Endodermal cell (in vitro differentiated cells): ENCODE measurements around the gene LILRB5. TPM values are rescaled to one million over a fixed set of nuclear protein-coding genes. Genes with fewer than 3 reads are reported as not detected.
A peak's percentile ranks its signal among the peaks of the same experiment; 100 is the strongest.
"Not testable (repeated sequence)": the region's sequence is repeated elsewhere in the genome, so short reads cannot be mapped to it uniquely, and the experiment has no call there.

Experiments
- DNase-seq: peaks from one replicate; pipeline ENCODE4 v3.0.0-alpha.2; 2017
- H3K27ac ChIP-seq: 2 replicates; pipeline ENCODE4 v1.5.1; 2013; ENCODE audit warnings: mild to moderate bottlenecking, low read depth, low read length, moderate library complexity
- H3K27me3 ChIP-seq: 2 replicates; pipeline ENCODE4 v1.6.1; 2013; ENCODE audit warnings: mild to moderate bottlenecking, low read length, moderate library complexity; ENCODE audit not compliant: insufficient read depth, control insufficient read depth, poor library complexity, severe bottlenecking
- H3K36me3 ChIP-seq: 2 replicates; pipeline ENCODE4 v1.7.0; 2013; ENCODE audit warnings: mild to moderate bottlenecking, low read length, moderate library complexity; ENCODE audit not compliant: control insufficient read depth, insufficient read depth
- H3K4me1 ChIP-seq: one replicate; pipeline ENCODE4 v1.7.0; 2013; ENCODE audit warnings: low read length; ENCODE audit not compliant: control insufficient read depth, insufficient read depth
- H3K4me3 ChIP-seq: 2 replicates; pipeline ENCODE4 v1.5.1; 2013; ENCODE audit warnings: mild to moderate bottlenecking, low read length, moderate library complexity
- H3K9ac ChIP-seq: 2 replicates; pipeline ENCODE4 v1.6.1; 2013; ENCODE audit warnings: mild to moderate bottlenecking, low read length, moderate library complexity; ENCODE audit not compliant: poor library complexity, severe bottlenecking; ENCODE audit errors: extremely low read depth
- H3K9me3 ChIP-seq: 2 replicates; pipeline ENCODE4 v1.6.1; 2013; ENCODE audit warnings: mild to moderate bottlenecking, low read length, moderate library complexity; ENCODE audit not compliant: control insufficient read depth
- H3K27ac Mint-ChIP-seq: 2 replicates; pipeline ENCODE4 v1.8.0; 2020; ENCODE audit warnings: mixed read lengths
- H3K27me3 Mint-ChIP-seq: 2 replicates; pipeline ENCODE4 v1.8.0; 2021; ENCODE audit warnings: mild to moderate bottlenecking, mixed read lengths; ENCODE audit not compliant: insufficient read depth
- H3K36me3 Mint-ChIP-seq: 2 replicates; pipeline ENCODE4 v1.8.0; 2020; ENCODE audit warnings: low read depth, mixed read lengths
- H3K4me1 Mint-ChIP-seq: 2 replicates; pipeline ENCODE4 v1.8.0; 2020; ENCODE audit warnings: mixed read lengths
- H3K4me3 Mint-ChIP-seq: 2 replicates; pipeline ENCODE4 v1.8.0; 2020; ENCODE audit warnings: mild to moderate bottlenecking, moderate library complexity, mixed read lengths
- H3K9me3 Mint-ChIP-seq: 2 replicates; pipeline ENCODE4 v1.8.0; 2020; ENCODE audit warnings: mild to moderate bottlenecking, mixed read lengths
- WGBS, 2 experiments: methylation state at CpG; one replicate each; pipeline versions ENCODE4 v1.1.5 to v1.1.7; 2013; ENCODE audit warnings: missing lambda C conversion rate in 2 of 2, mixed read lengths in 1 of 2; ENCODE audit not compliant: insufficient coverage in 1 of 2, insufficient read length in 1 of 2; 5-methylcytosine and 5-hydroxymethylcytosine counted together
- total RNA-seq, 2 donors: library from RNA; stranded (reverse); fragmentation: NEBNext Ultra II Directional in 1 of 2; extraction: Animal tissue kit (Norgen Biotek cat#: 25700) in 1 of 2; gene quantifications; 2 replicates in 1 of 2; 3 replicates in 1 of 2; pipeline ENCODE4 v1.2.1, GENCODE V29; 2021
- TF ChIP-seq, protein P1 (sequence below): fragments of 200-600 bp; sonication (generic); conservative IDR thresholded peaks from 2 replicates; pipeline ENCODE4 v1.5.0; 2021; ENCODE audit warnings: antibody characterized with exemption, mild to moderate bottlenecking

The LILRB5 gene
- total RNA-seq, 2 donors from 2014 or later: not detected

DNA sequence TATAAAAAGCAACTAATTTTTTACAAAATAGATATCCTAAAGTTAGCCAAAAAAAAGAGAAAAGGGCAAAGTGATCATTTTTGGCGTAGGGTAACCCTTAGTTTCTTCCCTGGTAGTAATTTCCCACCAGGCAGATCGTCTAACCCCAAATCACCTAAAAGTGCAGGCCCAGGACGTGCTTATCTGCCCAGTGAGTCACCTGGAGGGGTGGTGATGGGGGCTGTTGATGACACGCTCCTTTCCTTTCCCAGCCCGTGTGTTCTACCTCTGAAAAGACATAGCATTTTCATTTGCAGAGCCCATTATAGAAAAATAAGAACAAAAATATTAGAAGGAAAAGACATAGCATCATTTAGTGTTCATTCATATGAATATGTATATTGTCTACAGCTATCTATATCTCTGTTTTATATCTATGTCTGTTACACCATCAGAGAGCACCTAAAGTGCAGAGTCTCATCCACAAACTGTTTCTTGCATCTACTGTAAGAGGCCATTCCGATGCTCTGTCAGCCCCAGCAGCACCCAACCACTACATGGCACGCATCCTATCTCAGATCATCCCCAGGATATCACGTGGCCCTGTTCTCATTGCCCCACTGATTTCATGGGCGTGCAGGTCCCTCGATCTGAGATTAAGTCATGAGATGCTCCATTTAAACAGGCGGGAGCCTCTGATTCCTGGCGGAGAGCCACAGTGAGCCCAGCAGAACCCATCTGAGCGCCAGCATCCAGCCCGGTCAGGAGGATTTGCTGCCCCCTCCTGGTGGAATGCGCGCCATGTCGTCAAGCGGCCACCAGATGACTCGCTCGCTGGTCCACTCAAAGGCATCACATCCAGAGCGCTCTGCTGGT lies 25.8 kb downstream of the LILRB5 start:
- 23 to 27% methylated on average over 17 to 20 of the region's 21 CpGs for WGBS, 2 experiments
- H3K4me3 Mint-ChIP-seq: no peak overlapping the region
- H3K4me1 ChIP-seq: no peaks in the 10 kb centered on the region
- no peaks in the 10 kb centered on the region for H3K36me3 ChIP-seq
- H3K27me3 ChIP-seq: peaks cover 36% of the 10 kb centered on the region
- DNase-seq: peak; percentile 99
- H3K27me3 Mint-ChIP-seq: peaks cover 66% of the 10 kb centered on the region
- TF ChIP-seq, protein P1, sequence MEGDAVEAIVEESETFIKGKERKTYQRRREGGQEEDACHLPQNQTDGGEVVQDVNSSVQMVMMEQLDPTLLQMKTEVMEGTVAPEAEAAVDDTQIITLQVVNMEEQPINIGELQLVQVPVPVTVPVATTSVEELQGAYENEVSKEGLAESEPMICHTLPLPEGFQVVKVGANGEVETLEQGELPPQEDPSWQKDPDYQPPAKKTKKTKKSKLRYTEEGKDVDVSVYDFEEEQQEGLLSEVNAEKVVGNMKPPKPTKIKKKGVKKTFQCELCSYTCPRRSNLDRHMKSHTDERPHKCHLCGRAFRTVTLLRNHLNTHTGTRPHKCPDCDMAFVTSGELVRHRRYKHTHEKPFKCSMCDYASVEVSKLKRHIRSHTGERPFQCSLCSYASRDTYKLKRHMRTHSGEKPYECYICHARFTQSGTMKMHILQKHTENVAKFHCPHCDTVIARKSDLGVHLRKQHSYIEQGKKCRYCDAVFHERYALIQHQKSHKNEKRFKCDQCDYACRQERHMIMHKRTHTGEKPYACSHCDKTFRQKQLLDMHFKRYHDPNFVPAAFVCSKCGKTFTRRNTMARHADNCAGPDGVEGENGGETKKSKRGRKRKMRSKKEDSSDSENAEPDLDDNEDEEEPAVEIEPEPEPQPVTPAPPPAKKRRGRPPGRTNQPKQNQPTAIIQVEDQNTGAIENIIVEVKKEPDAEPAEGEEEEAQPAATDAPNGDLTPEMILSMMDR: peak; percentile 100
- H3K27ac ChIP-seq: no peak overlapping the region
- H3K9ac ChIP-seq: no peak overlapping the region
- H3K27ac Mint-ChIP-seq: no peak overlapping the region
- no peaks in the 10 kb centered on the region for H3K4me1 Mint-ChIP-seq
- H3K9me3 Mint-ChIP-seq: peaks cover 24% of the 10 kb centered on the region
- no peaks in the 10 kb centered on the region for H3K36me3 Mint-ChIP-seq
- H3K9me3 ChIP-seq: peaks cover 9% of the 10 kb centered on the region
- no peak overlapping the region for H3K4me3 ChIP-seq

DNA sequence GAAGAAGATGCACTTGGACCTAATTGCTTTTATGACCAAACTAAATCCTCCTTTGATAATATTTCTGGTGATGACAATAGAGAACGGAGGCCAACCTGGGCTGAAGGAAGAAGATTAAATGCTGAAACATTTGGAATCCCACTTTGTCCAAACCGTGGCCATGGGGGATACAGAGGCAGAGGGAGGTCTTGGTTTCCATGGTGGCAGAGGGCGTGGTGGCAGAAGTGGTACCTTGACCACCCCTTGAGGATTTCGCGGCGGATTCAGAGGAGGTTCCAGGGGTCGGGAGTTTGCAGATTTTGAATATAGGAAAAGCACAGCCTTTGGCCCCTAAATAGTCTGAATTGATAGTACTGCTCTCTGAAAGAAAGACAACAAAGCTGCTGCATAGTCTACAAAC lies 27.0 kb downstream of the LILRB5 start:
- Mint-ChIP-seq H3K4me1 (no peaks in the 10 kb centered on the region), H3K27ac (no peak overlapping the region), H3K36me3 (no peaks in the 10 kb centered on the region), H3K9me3 (peaks cover 23% of the 10 kb centered on the region), H3K27me3 (peaks cover 58% of the 10 kb centered on the region), H3K4me3 (no peak overlapping the region)
- H3K9ac ChIP-seq: no peak overlapping the region
- 83 to 100% methylated on average over 5 to 7 of the region's 7 CpGs for WGBS, 2 experiments
- no peaks in the 10 kb centered on the region for H3K36me3 ChIP-seq
- H3K4me1 ChIP-seq: no peaks in the 10 kb centered on the region
- peaks cover 23% of the 10 kb centered on the region for H3K27me3 ChIP-seq
- no peak overlapping the region for H3K4me3 ChIP-seq
- H3K9me3 ChIP-seq: peaks cover 9% of the 10 kb centered on the region
- no peak overlapping the region for H3K27ac ChIP-seq
- no peak for DNase-seq
- TF ChIP-seq, protein P1: no peak

DNA sequence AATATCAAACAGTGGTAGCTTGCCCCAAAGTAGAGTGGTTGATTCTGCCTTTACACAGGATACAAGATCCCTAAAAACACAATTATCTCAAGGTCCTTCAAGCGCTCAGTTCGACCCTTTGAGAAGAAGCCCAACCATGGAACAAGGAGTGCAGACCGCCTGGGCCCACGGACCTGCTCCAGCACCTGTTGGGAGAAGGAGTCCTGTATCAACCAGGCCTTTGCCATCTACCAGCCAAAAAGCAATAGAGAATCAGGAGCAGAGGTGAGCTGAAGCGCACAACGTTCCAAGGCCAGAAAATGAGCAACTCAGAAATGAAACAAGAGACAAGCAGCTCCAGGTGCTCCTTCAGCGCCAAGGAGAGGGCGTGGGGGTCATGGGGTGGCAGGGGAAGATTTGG lies 27.9 kb downstream of the LILRB5 start:
- no peaks in the 10 kb centered on the region for H3K36me3 ChIP-seq
- 88 to 95% methylated on average over 6 to 8 of the region's 8 CpGs for WGBS, 2 experiments
- Mint-ChIP-seq H3K4me1 (no peaks in the 10 kb centered on the region), H3K36me3 (no peaks in the 10 kb centered on the region), H3K27ac (no peak overlapping the region), H3K27me3 (peaks cover 53% of the 10 kb centered on the region), H3K9me3 (peaks cover 20% of the 10 kb centered on the region), H3K4me3 (no peak overlapping the region)
- no peak overlapping the region for H3K4me3 ChIP-seq
- no peak for DNase-seq
- peaks cover 15% of the 10 kb centered on the region for H3K27me3 ChIP-seq
- H3K9ac ChIP-seq: no peak overlapping the region
- no peak overlapping the region for H3K27ac ChIP-seq
- TF ChIP-seq, protein P1: no peak
- H3K9me3 ChIP-seq: peaks cover 5% of the 10 kb centered on the region
- no peaks in the 10 kb centered on the region for H3K4me1 ChIP-seq

DNA sequence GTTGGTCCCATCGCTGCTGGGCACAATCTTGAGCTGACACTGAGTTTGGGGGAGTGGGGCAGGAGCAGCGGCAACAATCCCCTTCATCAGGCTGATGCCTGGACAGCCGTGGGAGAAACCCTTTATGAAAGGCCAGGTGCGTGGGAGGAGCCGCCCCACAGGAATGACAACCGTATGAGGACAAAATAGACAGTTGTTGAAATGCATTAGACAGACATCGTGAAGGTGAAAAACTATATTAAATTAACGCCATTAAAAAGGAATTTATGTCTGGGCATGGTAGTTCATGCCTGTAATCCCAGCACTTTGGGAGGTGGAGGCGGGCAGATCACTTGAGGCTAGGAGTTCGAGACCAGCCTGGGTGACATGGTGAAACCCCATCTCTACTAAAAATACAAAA lies 32.5 kb downstream of the LILRB5 start:
- peaks cover 27% of the 10 kb centered on the region for H3K27me3 Mint-ChIP-seq

DNA sequence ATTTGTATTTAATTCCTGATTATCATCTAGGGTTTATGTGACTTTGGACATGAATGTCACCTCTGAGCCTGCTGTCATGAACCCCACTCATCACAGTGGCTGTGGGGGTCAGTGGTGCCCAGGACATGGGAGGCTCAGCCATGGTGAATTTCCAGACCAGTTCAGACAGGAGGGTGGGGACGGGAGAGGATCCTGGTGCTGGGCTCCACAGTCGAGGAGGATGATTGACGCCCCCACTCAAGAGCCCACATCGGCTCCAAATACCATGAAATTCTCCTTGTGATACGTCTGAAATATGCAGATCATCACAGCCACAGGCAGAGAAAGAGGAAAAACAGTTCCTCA lies 33.2 kb downstream of the LILRB5 start:
- not testable (repeated sequence) for H3K4me1 ChIP-seq, H3K4me3 ChIP-seq, H3K27me3 ChIP-seq, DNase-seq, H3K4me1 Mint-ChIP-seq, H3K9ac ChIP-seq, H3K4me3 Mint-ChIP-seq, H3K36me3 ChIP-seq, H3K27ac Mint-ChIP-seq, H3K27ac ChIP-seq, H3K36me3 Mint-ChIP-seq, H3K9me3 ChIP-seq
- Mint-ChIP-seq H3K9me3 (peaks cover 15% of the 10 kb centered on the region), H3K27me3 (peaks cover 24% of the 10 kb centered on the region)
- WGBS, 2 experiments: 85% methylated on average over 5 of the region's 5 CpGs; no CpG with 5 or more reads in 1 of the 2 experiments

More for the DNA sequence above, 32.5 kb downstream of the LILRB5 start:
- not testable (repeated sequence) for H3K4me1 Mint-ChIP-seq, H3K36me3 ChIP-seq, DNase-seq, H3K36me3 Mint-ChIP-seq, H3K9ac ChIP-seq, H3K9me3 ChIP-seq, H3K4me1 ChIP-seq, H3K27ac Mint-ChIP-seq, H3K4me3 Mint-ChIP-seq, H3K27me3 ChIP-seq, H3K4me3 ChIP-seq, H3K27ac ChIP-seq
- WGBS, 2 experiments: 87 to 92% methylated on average over 5 to 9 of the region's 10 CpGs
- peaks cover 20% of the 10 kb centered on the region for H3K9me3 Mint-ChIP-seq
